ENCODE measurements around the gene SVOP. TPM values are rescaled to one million over a fixed set of nuclear protein-coding genes. Genes with fewer than 3 reads are reported as not detected.
"Not testable (repeated sequence)": the region's sequence is repeated elsewhere in the genome, so short reads cannot be mapped to it uniquely, and the experiment has no call there.

SVOP gene
- total and polyA plus RNA-seq, 2 of the 8 experiments (the other 6 are each of a cell fraction or from before 2014, with no cell fraction given): 0.06 TPM; not detected in 1

DNA sequence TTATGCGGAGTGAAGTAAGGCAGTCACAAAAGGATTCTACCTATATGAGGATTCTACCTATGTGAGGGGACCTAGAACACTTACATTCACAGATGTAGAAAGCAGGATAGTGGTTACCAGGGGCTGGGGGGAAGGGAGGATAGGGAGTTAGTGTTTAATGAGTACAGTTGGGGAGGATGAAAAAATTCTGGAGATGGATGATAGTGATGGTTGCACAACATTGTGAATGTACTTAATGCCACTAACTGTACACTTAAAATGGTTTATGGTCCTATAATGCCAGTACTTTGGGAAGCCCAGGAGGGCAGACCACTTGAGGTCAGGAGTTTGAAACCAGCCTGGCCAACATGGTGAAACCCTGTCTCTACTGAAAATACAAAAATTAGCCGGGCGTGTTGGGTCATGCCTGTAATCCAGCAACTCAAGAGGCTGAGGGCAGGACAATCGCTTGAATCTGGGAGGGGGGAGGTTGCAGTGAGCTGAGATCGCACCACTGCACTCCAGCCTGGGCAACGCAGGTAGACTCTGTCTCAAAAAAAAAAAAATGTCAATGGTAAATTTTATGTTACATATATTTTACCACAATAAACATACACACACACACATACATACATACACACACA, 25.4 kb downstream of the SVOP start (continued):
- TF ChIP-seq, protein P1, sequence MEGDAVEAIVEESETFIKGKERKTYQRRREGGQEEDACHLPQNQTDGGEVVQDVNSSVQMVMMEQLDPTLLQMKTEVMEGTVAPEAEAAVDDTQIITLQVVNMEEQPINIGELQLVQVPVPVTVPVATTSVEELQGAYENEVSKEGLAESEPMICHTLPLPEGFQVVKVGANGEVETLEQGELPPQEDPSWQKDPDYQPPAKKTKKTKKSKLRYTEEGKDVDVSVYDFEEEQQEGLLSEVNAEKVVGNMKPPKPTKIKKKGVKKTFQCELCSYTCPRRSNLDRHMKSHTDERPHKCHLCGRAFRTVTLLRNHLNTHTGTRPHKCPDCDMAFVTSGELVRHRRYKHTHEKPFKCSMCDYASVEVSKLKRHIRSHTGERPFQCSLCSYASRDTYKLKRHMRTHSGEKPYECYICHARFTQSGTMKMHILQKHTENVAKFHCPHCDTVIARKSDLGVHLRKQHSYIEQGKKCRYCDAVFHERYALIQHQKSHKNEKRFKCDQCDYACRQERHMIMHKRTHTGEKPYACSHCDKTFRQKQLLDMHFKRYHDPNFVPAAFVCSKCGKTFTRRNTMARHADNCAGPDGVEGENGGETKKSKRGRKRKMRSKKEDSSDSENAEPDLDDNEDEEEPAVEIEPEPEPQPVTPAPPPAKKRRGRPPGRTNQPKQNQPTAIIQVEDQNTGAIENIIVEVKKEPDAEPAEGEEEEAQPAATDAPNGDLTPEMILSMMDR (IDR thresholded peaks at IDR 0.05; ENCODE audit: control extremely low read depth in 1 of 3, insufficient read depth in 1 of 3, low read depth in 1 of 3, low read length in 3 of 3): no peak
- TF ChIP-seq SIRT6 (IDR thresholded peaks at IDR 0.05; ENCODE audit: low read length): no peak
- TF ChIP-seq CBX5 (IDR thresholded peaks at IDR 0.05; ENCODE audit: low read depth, low read length): no peak
- no peak for TF ChIP-seq EGR1 (IDR thresholded peaks at IDR 0.05; ENCODE audit: borderline replicate concordance, low read depth, low read length)
- no peak for TF ChIP-seq TBP (IDR thresholded peaks at IDR 0.05; ENCODE audit: low read depth, low read length)
- no peak for TF ChIP-seq SIN3A (conservative IDR thresholded peaks at IDR 0.05 in 1 of 2, IDR thresholded peaks at IDR 0.05 in 1 of 2; ENCODE audit: low read depth in 1 of 2, low read length in 2 of 2)

DNA sequence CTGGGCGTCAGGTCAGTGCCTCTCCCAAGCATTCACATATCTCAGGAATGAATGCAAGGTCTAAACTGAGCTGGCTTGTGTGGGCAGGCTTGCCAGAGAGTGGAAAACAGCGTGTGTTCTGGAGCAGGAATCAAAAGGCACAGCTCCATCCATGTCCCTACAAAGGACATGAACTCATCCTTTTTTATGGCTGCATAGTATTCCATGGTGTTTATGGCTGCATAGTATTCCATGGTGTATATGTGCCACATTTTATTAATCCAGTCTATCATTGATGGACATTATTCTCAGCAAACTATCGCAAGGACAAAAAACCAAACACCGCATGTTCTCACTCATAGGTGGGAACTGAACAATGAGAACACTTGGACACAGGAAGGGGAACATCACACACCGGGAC, 30.8 kb downstream of the SVOP start:
- H2BK5ac ChIP-seq (ENCODE audit: low read depth, low read length); H2AK5ac ChIP-seq (ENCODE audit: low read depth, low read length); H3K23me2 ChIP-seq (ENCODE audit: low read depth, low read length); H2BK12ac ChIP-seq (ENCODE audit: low read depth, low read length); H3K18ac ChIP-seq (ENCODE audit: extremely low read depth, low read length); H2AFZ ChIP-seq (ENCODE audit: low read length); H3K14ac ChIP-seq (ENCODE audit: insufficient read length); H3K79me1 ChIP-seq (ENCODE audit: low read depth, low read length); H3K4me1 ChIP-seq (replicated peaks in 1 of 4; ENCODE audit: control insufficient read depth in 3 of 4, insufficient read depth in 4 of 4, low read length in 3 of 4); H3K4me3 ChIP-seq (ENCODE audit: extremely low read depth in 1 of 4, insufficient read depth in 2 of 4, low read depth in 3 of 4, low read length in 4 of 4); H3K79me2 ChIP-seq (ENCODE audit: control insufficient read depth in 1 of 2, insufficient read depth in 2 of 2, low read length in 2 of 2); H4K5ac ChIP-seq (ENCODE audit: insufficient read length, low read depth, low read length); H2BK20ac ChIP-seq (ENCODE audit: low read length); H4K91ac ChIP-seq (replicated peaks; ENCODE audit: insufficient read length, low read length); H3K36me3 ChIP-seq (ENCODE audit: control insufficient read depth in 2 of 4, insufficient read depth in 4 of 4, low read length in 3 of 4); H3K9me3 ChIP-seq (ENCODE audit: insufficient read depth in 2 of 2, low read depth in 1 of 2, low read length in 1 of 2); DNase-seq (ENCODE audit: low read depth in 1 of 2, low spot score in 2 of 2); H2BK15ac ChIP-seq (ENCODE audit: low read length); H2BK120ac ChIP-seq (replicated peaks; ENCODE audit: low read depth, low read length); H3K4me2 ChIP-seq (ENCODE audit: insufficient read depth in 1 of 2, low read depth in 2 of 2, low read length in 2 of 2); H4K20me1 ChIP-seq (replicated peaks in 1 of 2; ENCODE audit: control insufficient read depth in 1 of 2, insufficient read depth in 2 of 2, low read length in 2 of 2); H4K8ac ChIP-seq (ENCODE audit: extremely low read depth, insufficient read depth, low read length); H3K56ac ChIP-seq (replicated peaks; ENCODE audit: insufficient read length, low read depth, low read length); H3K9ac ChIP-seq (replicated peaks in 1 of 4; ENCODE audit: extremely low read depth in 1 of 4, low read depth in 3 of 4, low read length in 3 of 4); FAIRE-seq; H3K27me3 ChIP-seq (replicated peaks in 1 of 4; ENCODE audit: control insufficient read depth in 3 of 4, extremely low read depth in 1 of 4, insufficient read depth in 3 of 4, low read length in 3 of 4); H3K4ac ChIP-seq (replicated peaks; ENCODE audit: insufficient read length, low read depth, low read length); H3K23ac ChIP-seq (ENCODE audit: insufficient read length); H3K27ac ChIP-seq (ENCODE audit: low read depth, low read length); POLR2A ChIA-PET (ENCODE audit: partially characterized antibody): not testable (repeated sequence)
- WGBS, 2 experiments (ENCODE audit: extremely low coverage in 1 of 2, insufficient coverage in 1 of 2, insufficient read length in 1 of 2, insufficient replicate concordance in 2 of 2, low coverage in 1 of 2, low lambda C conversion rate in 2 of 2, missing lambda C conversion rate in 1 of 2): 68% methylated on average over 4 of the region's 5 CpGs; no CpG with 5 or more reads in 1 of the 2 experiments
- CTCF ChIA-PET (ENCODE audit: partially characterized antibody): interaction anchor here (0.6 to 1.4 kb wide), 3 partner anchors 13 to 414 kb away, joined by 3 to 6 read pairs (median 3); no protein-coding TSS in a partner anchor
